Amniotic stem cell (primary cell): ENCODE data around the gene SLC15A5.

ENCODE experiments used
- DNase-seq: peaks from one replicate; lab custom pipeline; 2025; lab: John Stamatoyannopoulos, UW

SLC15A5 gene

GRCh38 chr12:16277585-16277984 is at the start of gene SLC15A5:
Gene SLC15A5 (minus strand): TSS chr12:16277685. CDS start chr12:16277685, 0 bp downstream.
- DNase-seq = no peak

GRCh38 chr12:16325426-16325825 is 47.9 kb upstream of the SLC15A5 start:
- no peak for DNase-seq

GRCh38 chr12:16324772-16325171 is 47.3 kb upstream of the SLC15A5 start:
- no peak for DNase-seq

- no peak for DNase-seq
These were observed 46.8 kb upstream of the SLC15A5 start for GRCh38 chr12:16324272-16324671.

- no peak for DNase-seq
These were observed 46.2 kb upstream of the SLC15A5 start for GRCh38 chr12:16323638-16324037.

GRCh38 chr12:16323010-16323409 is 45.5 kb upstream of the SLC15A5 start:
- DNase-seq = no peak

GRCh38 chr12:16310934-16311333 is 33.4 kb upstream of the SLC15A5 start:
- DNase-seq = no peak

- no peak for DNase-seq
These were observed 30.5 kb upstream of the SLC15A5 start for GRCh38 chr12:16307856-16308475.

- DNase-seq = no peak
These were observed 26.5 kb upstream of the SLC15A5 start for GRCh38 chr12:16303939-16304338.

GRCh38 chr12:16300736-16301135 is 23.3 kb upstream of the SLC15A5 start:
- no peak for DNase-seq

- no peak for DNase-seq
These were observed 22.6 kb upstream of the SLC15A5 start for GRCh38 chr12:16300122-16300521.

- no peak for DNase-seq
These were observed 21.9 kb upstream of the SLC15A5 start for GRCh38 chr12:16299403-16299802.

GRCh38 chr12:16297521-16297920 is 20.0 kb upstream of the SLC15A5 start:
- no peak for DNase-seq

GRCh38 chr12:16294376-16294956 is 17.0 kb upstream of the SLC15A5 start:
- DNase-seq = no peak

- no peak for DNase-seq
These were observed 13.5 kb upstream of the SLC15A5 start for GRCh38 chr12:16291032-16291431.

GRCh38 chr12:16285586-16285985 is 8.1 kb upstream of the SLC15A5 start:
- no peak for DNase-seq

GRCh38 chr12:16282978-16283377 is 5.5 kb upstream of the SLC15A5 start:
- DNase-seq = no peak

GRCh38 chr12:16282081-16282480 is 4.6 kb upstream of the SLC15A5 start:
- DNase-seq = no peak

GRCh38 chr12:16281157-16281556 is 3.7 kb upstream of the SLC15A5 start:
- DNase-seq = no peak

- DNase-seq = no peak
These were observed 5.3 kb downstream of the SLC15A5 start for GRCh38 chr12:16272222-16272621.

- no peak for DNase-seq
These were observed 6.4 kb downstream of the SLC15A5 start for GRCh38 chr12:16271062-16271461.

- no peak for DNase-seq
These were observed 7.5 kb downstream of the SLC15A5 start for GRCh38 chr12:16269946-16270345.

- no peak for DNase-seq
These were observed 11.4 kb downstream of the SLC15A5 start for GRCh38 chr12:16266085-16266484.

- no peak for DNase-seq
These were observed 15.5 kb downstream of the SLC15A5 start for GRCh38 chr12:16261944-16262475.
